ENCODE data around the gene DSG2.
"Not testable (repeated sequence)": the region's sequence is repeated elsewhere in the genome, so short reads cannot be mapped to it uniquely, and the experiment has no call there.

Gene DSG2

DNA sequence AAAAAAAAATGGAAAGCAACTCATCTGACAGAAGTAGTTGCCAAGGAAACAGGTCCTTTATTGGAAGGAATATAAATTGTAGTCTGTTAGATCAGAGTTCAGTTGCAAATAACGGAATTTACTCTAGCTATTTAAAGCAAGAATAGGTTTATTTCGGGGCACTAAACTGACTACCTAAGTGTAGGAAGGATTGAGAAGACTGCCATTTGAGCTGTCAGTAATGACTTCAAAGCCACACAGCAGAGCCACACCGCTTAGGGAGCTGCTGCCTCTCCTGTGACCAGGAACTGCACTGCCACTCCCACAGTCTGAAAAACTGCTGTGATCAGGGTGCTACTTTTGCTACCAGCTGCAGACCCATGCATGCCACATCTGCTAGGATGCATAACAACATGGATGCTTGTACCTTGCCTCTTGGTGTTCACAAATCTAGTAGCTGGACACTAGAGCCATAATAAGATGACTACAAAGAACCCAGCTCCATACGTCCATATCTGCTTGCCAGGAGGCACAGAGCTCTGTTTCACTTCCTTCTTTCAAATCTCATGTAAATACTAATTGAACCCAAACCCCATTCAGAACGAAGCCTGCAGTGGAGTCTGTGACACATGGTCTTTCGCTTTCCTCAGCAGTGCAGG lies 2.2 kb downstream of the DSG2 start:
- peak in 3 of 4 experiments; percentile 9 to 25 (median 9) for DNase-seq

DNA sequence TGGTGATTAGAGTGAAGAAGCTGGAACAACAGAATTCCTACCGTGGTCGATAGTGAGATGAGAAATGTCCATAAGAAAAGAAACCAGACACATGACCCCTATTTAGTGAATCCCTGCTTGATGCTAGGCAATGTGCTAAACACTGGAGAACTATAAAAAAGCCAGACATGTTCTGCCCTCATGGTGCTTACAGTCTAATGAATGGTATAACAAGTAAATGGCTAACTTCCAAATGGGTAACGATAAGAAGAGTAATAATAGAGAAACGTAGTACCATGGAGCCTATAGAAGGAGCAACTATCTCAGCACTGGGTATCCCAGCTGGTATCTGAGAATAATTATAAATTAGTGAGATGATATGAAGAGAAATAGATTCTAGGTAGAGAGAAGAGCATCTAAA lies 5.0 kb downstream of the DSG2 start:
- DNase-seq = no peak

DNA sequence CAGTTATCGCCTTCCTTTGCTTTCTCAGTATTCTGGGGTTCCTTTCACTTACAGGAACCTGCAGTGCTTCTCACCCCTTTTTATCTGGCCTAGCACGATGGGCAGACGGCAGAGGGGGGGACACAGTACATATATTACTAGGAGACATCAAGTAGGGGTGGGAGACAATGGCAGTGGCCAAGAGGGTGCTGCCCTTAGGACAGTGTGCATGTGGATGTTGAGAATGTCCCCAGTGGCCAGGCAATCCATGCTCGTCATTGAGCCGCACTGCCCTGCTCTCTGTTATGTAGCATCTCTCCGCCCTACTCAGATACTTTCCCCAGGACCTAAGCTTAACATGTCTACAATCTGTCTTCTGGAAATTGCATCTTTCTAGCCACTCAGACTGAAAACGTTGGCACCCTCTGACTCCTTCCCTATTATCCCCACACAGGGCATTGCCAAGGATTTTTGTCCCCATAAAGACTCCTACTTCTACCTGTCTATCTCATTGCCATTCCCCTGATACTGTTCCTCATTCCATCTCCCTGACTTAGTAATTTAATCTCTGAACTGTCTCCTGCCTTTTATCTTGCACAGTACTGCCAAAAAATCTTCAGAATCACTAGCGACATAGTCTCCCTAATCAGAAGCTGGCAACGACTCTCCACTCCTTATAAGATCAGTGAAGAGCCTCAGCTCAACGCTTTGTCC lies 6.6 kb downstream of the DSG2 start:
- no peak for DNase-seq

DNA sequence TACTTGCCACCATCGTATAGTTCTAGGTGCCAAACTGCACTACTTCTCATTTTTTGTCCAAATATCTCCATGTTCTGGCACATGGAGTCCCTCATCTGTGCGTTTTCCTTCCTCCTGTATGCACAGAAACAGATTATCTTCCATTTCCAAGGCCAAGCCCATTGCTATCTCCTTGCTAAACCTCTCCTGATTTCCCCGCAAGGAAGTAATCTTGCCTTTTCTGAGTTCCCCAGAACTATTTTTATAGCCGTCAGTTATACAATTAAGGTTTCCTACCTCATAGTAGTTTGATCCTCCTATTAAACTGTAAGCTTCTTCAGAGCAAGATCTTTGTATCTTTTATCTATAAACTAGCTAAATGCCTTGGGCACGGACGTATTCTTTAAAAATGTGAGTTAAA lies 7.2 kb downstream of the DSG2 start:
- no peak for DNase-seq

DNA sequence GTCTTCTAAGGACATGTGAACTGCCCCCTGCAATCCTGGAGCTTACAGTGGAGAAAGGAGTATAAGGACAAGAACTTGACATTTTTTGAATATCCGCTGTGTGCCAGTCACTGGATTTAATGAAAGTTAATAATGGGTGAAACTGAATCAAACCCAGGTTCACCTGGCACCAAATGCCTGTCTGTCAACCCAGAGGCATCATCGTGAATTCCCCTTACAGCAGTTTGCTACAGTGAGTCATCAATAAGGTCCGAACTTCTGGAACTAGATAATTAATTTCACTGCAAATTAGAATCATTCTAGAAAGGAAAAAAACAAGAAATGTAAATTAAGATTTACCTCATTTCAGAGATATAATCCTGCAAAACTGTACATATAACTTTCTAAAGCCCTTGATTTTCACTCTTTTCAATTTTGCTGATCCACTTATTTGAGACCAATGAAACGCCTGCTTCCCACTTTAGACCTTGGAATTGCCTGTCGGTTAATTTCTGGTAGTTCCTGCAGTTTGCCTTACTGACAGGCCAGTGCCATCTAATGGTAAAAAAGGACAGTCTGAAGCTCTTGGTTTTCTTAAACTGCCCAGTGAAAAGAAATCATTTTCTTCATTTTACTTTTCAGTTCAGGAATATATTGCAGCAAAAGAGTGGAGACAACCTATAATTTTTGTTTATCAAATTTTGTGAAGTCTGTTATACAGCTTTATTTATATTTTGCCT lies 8.2 kb downstream of the DSG2 start:
- DNase-seq = peak in 3 of 4 experiments; percentile 3 to 9 (median 8)

DNA sequence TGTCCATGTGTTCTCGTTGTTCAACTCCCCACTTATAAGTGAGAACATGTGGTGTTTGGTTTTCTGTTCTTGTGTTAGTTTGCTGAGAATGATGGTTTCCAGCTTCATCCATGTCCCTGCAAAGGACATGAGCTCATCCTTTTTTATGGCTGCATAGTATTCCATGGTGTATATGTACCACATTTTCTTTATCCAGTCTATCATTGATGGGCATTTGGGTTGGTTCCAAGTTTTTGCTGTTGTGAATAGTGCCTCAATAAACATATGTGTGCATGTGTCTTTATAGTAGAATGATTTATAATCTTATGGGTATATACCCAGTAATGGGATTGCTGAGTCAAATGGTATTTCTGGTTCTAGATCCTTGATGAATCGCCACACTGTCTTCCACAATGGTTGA lies 9.1 kb downstream of the DSG2 start:
- DNase-seq = not testable (repeated sequence)

DNA sequence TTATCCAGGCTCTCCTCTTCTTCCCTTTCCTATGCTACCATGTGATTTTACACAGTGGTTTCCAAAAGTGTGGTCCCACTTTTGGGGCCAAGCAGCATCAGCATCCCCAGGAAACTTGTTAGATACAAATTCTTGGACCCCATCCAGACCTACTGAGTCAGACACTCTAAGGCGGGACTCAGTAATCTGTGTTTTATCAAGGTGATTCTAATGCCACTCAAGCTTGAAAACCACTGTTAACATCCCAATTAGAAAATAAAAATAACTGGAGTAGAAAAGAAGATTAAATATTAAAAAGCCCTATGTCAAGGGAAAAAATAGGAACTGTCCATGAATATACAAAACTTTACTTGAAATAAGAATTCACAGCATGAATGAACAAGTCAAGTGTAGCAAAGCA lies 10.8 kb downstream of the DSG2 start:
- DNase-seq = no peak

DNA sequence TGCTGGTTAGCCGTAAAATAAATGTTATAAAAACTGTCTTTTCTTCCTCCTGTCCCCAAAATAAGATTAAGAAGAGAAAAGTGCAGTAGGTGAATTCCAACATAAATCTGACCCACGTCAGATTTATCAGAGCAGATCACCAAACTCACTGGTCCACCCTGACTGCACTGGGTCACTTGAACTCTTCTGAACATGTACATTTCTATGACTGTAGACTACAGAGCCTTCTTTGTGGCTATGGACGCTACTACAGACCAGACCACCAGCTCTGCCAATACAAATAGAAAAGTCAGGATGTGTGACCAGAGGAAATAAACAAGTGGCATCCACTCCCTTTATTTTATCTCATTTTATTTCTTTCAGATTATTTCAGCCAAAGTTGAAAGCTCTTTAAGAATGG lies 11.6 kb downstream of the DSG2 start:
- DNase-seq = no peak

DNA sequence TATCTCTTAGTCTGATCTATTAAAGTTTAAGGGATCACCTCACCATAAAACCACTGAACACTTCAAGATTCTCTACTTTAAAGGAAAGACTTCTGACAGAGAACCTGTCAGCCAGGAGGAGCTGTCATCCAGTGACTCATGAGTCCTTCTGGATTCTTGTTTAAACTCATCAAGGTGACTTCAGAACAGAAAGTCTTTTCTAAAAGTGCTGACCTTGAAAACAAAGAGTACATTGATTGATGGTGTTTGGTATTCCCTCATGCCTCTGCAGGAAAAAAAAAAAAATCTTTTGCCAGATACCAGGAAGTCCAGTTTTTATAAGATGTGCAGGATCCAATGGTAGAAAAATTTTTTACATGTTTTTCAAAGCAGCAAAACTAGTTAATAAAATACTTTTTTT lies 12.3 kb downstream of the DSG2 start:
- no peak for DNase-seq

DNA sequence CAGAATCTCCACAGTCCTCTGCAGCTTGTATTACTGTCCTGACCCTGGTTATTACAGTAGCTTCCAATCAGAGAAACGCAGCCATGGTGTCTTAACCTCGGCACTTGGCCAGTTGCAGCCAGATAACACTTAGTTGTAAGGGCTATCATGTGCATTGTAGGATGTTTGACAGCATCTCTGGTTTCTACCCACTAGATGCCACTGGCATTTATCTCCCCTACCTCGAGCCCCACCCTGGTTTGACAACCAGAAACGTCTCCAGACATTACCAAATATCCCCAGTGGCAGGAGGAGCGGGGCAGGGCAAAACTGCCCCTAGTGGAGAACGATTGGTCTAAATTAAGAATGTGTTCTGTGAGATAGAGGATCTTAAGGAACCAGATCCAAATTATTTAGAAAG lies 13.1 kb downstream of the DSG2 start:
- DNase-seq = no peak

DNA sequence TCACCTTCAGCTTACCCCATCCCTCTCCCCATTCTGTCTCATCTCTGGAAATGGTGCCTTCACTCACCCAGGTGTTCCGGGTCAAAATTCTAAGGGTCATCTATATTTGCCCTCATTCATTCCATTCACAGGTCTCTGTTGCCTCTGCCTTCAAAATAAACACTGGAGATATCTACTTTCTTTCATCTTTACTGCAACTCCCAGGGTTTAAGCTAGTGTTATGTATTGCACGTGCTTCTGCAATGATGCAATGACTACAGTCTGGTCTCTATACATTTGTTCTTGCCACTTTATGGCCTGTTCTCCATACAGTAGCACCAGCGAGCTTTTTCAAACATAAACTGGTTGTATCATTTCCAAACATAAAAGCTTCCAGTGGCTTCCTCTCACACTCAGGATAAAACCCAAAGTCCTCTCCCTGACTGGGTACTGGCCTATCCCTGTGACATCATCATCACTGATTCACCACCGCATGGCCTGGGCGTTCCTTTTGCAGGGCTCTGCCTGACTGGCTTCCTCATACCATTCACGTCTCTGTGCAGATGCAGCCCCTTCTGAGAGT lies 14.3 kb downstream of the DSG2 start:
- peak; percentile 61 to 75 (median 74) for DNase-seq

DNA sequence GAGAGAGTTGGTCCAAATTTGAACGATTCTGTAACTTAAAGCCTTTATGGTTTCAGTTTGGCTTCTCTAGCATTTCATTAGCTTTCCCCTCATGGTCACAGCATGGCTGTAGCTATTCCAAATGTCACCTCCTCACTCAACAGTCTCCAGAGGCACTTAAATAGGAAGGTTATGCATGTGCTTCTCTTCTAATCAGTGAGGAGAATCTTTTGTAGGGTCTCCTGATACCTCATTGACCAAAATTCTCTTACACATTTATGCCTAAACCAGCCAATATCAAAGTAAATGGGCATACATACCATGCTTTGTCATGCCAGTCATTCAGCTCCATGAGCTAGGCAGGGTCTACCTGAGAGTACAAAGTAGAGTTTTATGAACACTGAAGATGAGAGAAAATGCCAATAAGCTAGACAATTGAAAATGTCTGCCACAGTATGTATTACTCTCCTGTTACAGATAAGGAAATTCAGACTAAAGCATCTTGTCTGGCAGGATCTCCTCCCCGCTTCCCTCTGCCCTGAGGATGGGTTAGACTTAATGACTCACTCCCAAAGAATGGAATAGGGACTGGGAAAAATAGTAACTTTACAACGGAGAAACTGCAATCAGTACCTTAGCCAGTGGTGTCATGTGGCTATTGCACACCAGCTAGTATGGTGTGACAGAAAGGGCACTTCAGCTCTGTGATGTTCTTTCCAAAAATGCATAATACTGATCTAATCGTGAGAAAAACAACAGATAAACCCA lies 15.4 kb downstream of the DSG2 start:
- no peak for DNase-seq

DNA sequence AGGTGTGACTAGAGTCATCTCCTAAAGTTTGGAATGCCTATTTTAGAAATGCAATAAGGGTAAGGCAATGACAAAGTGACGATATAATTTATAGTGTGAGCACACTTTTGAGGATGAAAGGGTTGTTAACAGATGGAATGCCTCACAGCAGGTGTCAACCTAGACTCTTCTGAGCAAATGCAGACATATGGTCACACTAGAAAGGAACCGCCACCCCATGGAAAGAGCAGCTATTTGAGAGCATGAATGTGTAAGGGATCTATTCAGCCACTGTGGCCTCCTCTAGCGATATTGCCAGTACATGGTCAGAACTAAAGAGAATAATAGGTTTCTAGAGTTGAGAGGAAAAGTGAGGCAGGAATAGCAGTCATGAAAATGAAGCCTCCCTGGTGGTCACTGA lies 18.5 kb downstream of the DSG2 start:
- DNase-seq = no peak

DNA sequence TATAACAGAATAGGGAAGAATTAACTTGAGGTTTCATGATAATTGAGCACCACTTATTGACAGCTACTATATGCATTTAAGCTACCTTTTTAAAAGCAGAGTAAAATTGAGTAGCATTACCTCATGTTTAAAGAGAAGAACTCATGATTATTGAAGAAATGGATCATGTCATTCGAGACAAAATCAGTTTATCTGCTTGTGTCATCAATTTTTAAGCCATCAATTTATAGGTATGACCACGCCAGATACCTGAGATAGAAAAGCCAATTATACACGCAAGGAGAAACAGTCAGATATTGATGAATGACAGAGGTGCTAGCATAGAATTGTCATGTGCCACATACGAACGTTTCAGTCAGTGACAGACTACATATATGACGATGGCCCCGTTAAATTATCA lies 28.4 kb downstream of the DSG2 start:
- no peak for DNase-seq

DNA sequence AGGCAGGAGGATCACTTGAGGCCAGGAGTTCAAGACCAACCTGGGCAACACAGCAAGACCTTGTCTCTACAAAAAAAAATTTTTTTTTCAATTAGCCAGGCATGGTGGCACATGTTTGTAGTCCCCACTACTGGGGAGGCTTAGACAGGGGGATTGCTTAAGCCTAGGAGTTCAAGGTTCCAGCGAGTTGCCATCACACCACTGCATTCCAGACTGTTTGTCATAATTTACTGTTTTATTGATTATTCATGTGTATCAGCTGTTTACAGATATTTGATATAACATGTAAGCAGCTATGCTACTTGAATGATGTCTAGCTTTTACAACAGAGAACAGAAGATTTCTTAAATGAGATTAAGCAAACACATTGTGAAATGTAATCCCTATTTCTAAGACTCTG lies 35.3 kb downstream of the DSG2 start:
- DNase-seq = no peak

DNA sequence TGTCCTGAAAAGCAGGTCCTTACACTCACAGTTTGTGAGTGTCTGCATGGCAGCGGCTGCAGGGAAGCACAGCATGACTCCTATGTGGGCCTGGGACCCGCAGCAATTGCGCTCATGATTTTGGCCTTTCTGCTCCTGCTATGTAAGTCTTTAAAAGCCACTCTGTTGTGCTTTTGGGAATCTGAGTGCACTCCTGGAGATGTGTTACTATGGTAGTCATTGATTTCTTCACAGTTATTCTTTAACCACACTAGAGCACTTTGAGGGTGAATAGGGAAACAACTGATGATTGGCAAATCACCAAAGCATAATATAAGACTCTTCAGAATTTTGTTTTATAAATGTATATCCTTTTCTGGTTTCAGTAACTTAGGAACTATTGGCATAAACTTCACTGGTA lies 40.9 kb downstream of the DSG2 start:
- no peak for DNase-seq

DNA sequence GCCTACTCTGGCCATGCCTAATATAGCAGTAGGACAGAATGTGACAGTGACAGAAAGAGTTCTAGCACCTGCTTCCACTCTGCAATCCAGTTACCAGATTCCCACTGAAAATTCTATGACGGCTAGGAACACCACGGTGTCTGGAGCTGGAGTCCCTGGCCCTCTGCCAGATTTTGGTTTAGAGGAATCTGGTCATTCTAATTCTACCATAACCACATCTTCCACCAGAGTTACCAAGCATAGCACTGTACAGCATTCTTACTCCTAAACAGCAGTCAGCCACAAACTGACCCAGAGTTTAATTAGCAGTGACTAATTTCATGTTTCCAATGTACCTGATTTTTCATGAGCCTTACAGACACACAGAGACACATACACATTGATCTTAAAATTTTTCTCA lies 48.5 kb downstream of the DSG2 start:
- no peak for DNase-seq

DNA sequence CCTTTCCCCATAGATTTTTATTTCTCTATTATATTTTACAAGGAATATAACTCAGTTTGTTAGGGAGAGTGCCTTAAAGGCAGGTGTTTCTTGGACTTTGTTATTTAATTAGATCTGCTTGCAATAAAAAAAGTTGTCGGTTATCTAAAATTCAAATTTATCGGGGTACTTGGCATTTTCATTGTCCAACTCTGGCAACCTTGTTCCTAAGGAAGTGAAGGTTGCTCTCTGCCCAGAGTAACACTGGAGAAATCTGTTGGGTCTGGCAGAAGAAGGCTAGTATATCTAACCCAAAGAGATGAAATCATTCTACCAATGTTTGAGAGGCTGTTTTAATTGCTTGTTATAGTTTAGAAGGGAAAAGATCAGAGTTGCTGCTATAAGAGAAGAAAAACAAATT lies 50.9 kb downstream of the DSG2 start:
- no peak for DNase-seq

DNA sequence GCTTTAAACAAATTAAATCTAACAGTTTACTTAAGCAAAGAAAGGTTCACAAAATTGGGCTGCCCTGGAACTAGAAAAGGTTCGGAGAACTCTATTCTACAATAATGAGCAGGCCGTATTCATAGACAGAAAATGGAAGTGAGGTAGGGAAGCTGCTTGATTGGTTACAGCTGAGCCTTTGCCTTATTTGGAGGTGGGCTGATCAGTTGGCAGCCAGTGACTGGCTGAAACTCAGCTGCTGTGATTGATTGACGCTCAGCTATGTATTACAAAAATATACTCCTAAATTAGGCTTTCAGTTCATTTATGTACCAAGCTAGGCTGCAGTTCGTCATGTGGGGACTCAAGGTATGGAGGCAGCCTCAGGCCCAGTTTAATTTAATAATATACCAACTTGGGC lies 51.4 kb downstream of the DSG2 start:
- no peak for DNase-seq

DNA sequence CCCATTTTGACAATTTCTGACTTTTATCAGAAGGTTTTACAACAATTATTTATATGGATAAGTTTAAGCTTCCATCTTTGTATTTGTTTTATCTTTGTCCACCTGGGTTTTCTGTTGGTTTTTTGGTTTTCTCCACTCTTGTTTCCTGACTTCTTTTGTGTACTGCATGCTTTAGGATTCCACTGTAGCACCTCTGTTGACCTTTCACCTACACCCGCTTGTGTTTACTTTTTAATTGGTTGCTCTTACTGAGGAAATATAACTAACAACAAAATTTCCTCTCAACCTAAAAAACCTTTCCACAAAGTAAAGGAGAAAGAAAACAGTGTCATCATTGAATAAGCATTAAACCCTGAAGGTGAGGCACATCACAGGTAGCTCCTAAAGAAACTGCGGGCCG lies 53.9 kb downstream of the DSG2 start:
- no peak for DNase-seq

DNA sequence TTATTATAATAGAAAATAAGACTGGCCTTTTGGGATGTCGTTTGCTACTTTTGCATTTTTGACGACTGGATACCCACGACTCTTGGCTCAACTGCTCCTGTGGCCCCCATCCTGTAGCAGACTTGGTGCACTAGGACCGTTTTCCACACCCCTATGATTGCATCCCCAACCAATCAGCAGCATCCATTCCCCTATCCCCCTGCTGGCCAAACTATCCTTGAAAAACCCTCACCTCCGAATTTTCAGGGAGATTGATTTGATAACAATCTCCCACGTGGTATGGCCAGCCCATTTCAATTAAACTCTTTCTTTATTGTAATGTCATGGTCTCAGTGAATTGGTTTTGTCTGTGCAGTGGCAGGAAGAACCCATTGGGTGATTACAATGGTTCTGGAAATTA lies 55.8 kb downstream of the DSG2 start:
- DNase-seq = peak in 1 of 4 experiments; percentile 10

DNA sequence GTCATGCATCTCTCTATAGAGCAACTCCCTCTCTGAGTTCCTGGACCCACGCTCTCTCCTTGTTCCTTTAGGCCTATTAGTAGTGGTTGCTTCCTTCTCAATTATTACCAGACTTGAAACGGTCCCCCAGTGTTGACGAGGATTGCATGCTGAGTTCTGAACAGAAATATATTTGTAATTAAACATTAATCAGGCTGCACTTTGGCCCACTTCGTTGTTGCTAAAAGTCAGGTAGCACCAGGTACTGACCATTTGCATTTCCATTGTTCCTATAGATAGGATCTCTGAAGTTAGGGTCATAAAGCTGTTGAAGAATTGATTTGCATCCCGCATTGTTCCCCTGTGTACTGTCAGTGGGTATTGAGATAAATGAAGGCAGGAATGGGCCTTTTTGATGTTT lies 56.8 kb downstream of the DSG2 start:
- DNase-seq = no peak

Data from suppressor macrophage (primary cell).